Activated T-helper 2 cell treated with anti-CD3 and anti-CD28 coated beads, Interferon-gamma antibody, Interleukin-2, Interleukin-4, amounts not matched to agents 10 μg/mL and 5 μg/mL and 100 μg/mL, durations not matched to agents 14 hours and 24 hours and 36 hours (primary cell): ENCODE measurements around the gene HAVCR1. TPM values are rescaled to one million over a fixed set of nuclear protein-coding genes. Genes with fewer than 3 reads are reported as not detected.
A peak's percentile ranks its signal among the peaks of the same experiment; 100 is the strongest.
"Not testable (repeated sequence)": the region's sequence is repeated elsewhere in the genome, so short reads cannot be mapped to it uniquely, and the experiment has no call there.

Experiments
- DNase-seq: peaks from one replicate; pipeline ENCODE4 v3.0.0; 2021; ENCODE audit warnings: low spot score
- H3K27ac Mint-ChIP-seq: one replicate; pipeline ENCODE4 v1.8.0; 2021; ENCODE audit warnings: mixed read lengths
- H3K27me3 Mint-ChIP-seq: one replicate; pipeline ENCODE4 v1.8.0; 2021; ENCODE audit warnings: low read depth, mixed read lengths
- H3K36me3 Mint-ChIP-seq: one replicate; pipeline ENCODE4 v1.8.0; 2021; ENCODE audit warnings: low read depth, mixed read lengths
- H3K4me1 Mint-ChIP-seq: one replicate; pipeline ENCODE4 v1.8.0; 2021; ENCODE audit warnings: low read depth, mixed read lengths
- H3K4me3 Mint-ChIP-seq: one replicate; pipeline ENCODE4 v1.8.0; 2021; ENCODE audit warnings: low read depth, mild to moderate bottlenecking, moderate library complexity, mixed read lengths
- H3K9me3 Mint-ChIP-seq: one replicate; pipeline ENCODE4 v1.8.0; 2021; ENCODE audit warnings: mixed read lengths
- intact Hi-C: fragments of 100-400 bp; cut with micrococcal nuclease; formaldehyde crosslinking; loops from one replicate; pipeline ENCODE4 v1.15.1; 2023
- total RNA-seq: library from RNA; stranded (reverse); gene quantifications from 2 replicates; pipeline ENCODE4 v1.2.3, GENCODE V29; 2022

Gene HAVCR1
- total RNA-seq, 1 donor from 2014 or later = 1.2 TPM

DNA sequence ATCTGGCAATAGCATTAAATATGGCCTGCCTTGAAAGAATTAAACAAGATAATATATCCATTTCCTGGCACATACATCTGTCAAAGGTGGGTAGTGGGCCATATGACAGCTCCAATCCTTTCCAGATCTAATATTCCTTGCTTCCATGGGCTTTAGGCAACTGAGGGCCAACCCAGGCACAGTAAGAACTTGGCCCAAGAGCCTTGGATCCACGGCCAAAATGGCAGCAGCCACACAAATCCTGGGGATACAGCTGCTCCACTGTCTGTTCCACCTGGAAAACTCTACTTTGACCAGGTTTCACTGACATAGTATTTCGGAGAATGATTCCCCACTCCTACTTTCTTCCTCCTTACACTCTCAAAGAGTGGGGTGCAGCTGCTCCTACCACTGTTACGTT lies 13.3 kb downstream of the HAVCR1 start:
- no peak overlapping the region for H3K27ac Mint-ChIP-seq

DNA sequence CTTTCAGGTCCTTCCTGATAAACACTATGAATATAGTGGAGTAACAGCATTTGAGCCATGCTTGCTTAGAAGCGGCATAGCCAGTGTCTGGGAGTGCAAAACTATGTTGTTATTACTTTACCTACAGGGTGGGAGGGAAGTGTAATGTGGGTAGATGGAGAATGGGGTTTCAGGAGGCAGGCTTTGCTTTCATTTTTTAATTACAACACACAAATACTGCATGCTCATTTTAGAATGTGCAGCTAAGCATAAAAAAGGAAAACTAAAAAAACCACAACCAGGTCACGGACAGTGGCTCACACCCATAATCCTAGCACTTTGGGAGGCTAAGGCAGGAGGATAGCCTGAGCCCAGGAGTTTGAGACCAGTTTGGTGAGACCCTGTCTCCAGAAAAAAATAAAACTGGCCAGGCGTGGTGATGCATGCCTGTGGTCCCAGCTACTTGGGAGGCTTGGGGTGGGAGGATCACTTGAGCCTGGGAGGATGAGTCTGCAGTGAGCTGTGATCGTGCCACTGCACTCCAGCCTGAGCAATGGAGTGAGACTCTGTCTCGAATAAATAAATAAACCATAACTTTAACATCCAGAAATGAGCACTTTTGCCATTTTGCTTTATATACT lies 20.2 kb downstream of the HAVCR1 start:
- Mint-ChIP-seq H3K4me3 (no peak overlapping the region), H3K27ac (peak overlapping the region; percentile 5), H3K36me3 (peaks cover 10% of the 10 kb centered on the region), H3K4me1 (peaks cover 30% of the 10 kb centered on the region), H3K27me3 (no peaks in the 10 kb centered on the region), H3K9me3 (no peaks in the 10 kb centered on the region)
- intact Hi-C loops = no loop called here
- no peak for DNase-seq

More for the DNA sequence above, 13.3 kb downstream of the HAVCR1 start:
- Mint-ChIP-seq H3K27me3 (no peaks in the 10 kb centered on the region), H3K36me3 (peaks cover 5% of the 10 kb centered on the region), H3K4me3 (no peak overlapping the region), H3K9me3 (no peaks in the 10 kb centered on the region), H3K4me1 (peaks cover 22% of the 10 kb centered on the region)
- no peak for DNase-seq
- intact Hi-C loops = no loop called here

DNA sequence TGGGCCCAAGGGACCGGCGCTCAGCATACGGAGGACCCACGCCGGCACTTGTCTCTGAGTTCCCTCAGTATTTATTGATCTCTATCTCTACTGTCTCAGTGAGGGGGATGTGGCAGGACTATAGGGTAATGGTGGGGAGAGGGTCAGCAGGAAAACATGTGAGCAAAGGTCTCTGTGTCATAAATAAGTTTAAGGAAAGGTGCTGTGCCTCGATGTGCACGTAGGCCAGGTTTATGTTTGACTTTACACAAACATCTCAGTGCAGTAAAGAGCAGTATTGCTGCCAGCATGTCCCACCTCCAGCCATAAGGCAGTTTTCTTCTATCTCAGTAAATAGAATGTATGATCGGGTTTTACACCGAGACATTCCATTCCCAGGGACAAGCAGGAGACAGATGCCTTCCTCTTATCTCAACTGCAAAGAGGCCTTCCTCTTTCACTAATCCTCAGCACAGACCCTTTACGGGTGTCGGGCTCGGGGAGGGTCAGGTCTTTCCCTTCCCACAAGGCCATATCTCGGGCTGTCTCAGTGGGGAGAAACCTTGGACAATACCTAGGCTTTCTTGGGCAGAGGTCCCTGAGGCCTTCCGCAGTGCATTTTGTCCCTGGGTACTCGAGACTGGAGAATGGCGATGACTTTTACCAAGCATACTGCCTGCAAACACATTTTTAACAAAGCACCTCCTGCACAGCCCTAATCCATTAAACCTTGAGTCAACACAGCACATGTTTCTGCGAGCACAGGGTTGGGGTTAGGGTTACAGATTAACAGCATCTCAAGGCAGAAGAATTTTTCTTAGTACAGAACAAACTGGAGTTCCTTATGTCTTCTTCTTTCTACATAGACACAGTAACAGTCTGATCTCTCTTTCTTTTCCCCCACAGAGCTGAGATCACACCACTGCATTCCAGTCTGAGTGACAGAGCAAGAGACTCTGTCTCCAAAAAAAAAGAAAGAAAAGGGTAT lies 24.5 kb downstream of the HAVCR1 start:
- H3K4me1 Mint-ChIP-seq = peaks cover 64% of the 10 kb centered on the region
- not testable (repeated sequence) for DNase-seq, H3K27me3 Mint-ChIP-seq, H3K4me3 Mint-ChIP-seq, H3K9me3 Mint-ChIP-seq
- peak overlapping the region; percentile 87 for H3K27ac Mint-ChIP-seq
- H3K36me3 Mint-ChIP-seq = peaks cover 15% of the 10 kb centered on the region
- intact Hi-C loops = loop anchor here (5.0 kb wide), 1 partner anchor 183 kb away; no protein-coding TSS in a partner anchor

DNA sequence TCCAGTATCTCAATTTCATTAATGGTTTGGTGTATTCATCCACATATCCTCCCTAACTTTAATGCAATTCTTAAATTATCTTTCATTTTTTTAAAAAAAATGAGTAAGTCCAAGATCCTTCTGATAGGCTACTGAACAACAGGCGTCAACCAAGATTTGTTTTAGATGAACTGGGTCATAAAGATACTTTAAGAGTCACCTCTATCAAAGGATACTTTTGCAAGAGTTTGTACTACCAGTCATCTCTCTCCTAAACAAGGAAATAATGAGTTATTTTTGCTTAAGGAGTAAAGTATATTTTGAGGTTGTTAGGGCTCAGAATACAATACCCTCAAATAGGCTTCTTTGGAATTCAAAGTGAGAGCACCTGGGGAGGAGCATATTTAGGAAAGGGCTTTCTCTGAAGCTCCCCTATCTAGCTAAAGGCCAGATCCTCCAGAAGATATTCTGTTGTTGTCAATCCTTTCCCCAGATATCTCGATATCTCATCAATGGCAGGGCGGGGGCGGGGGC lies 25.8 kb downstream of the HAVCR1 start:
- H3K4me3 Mint-ChIP-seq = no peak overlapping the region
- intact Hi-C loops = loop anchor here (1.0 to 5.0 kb wide), 4 partner anchors 42 to 184 kb away; partner anchors contain the start of gene HAVCR2
- peak overlapping the region; percentile 80 for H3K27ac Mint-ChIP-seq
- H3K4me1 Mint-ChIP-seq = peaks cover 65% of the 10 kb centered on the region
- no peak for DNase-seq
- peaks cover 17% of the 10 kb centered on the region for H3K36me3 Mint-ChIP-seq
- H3K27me3 Mint-ChIP-seq = no peaks in the 10 kb centered on the region
- no peaks in the 10 kb centered on the region for H3K9me3 Mint-ChIP-seq

DNA sequence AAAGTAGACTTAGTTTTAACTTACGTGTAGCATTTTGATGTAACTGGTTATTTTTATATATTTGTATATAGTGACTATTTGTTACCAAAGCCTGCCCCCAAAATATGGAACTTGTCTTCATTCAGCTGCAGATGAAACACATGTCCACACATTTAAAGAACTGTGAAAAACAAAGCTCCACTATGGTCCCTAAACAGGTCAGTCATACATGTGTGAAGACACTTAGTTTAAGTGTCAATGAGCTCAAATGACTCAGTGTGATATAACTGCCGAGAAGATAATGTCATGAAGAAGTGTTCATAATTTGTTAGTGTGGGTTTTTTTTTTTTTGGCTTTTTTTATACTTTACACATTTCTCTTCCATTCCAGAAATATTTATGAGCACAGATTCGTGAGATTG lies 28.2 kb downstream of the HAVCR1 start:
- intact Hi-C loops = loop anchor here (5.0 kb wide), 1 partner anchor 187 kb away; no protein-coding TSS in a partner anchor
- Mint-ChIP-seq H3K4me3 (no peak overlapping the region), H3K27me3 (no peaks in the 10 kb centered on the region), H3K9me3 (no peaks in the 10 kb centered on the region), H3K4me1 (peaks cover 79% of the 10 kb centered on the region), H3K27ac (peak overlapping the region; percentile 27), H3K36me3 (peaks cover 17% of the 10 kb centered on the region)
- no peak for DNase-seq

DNA sequence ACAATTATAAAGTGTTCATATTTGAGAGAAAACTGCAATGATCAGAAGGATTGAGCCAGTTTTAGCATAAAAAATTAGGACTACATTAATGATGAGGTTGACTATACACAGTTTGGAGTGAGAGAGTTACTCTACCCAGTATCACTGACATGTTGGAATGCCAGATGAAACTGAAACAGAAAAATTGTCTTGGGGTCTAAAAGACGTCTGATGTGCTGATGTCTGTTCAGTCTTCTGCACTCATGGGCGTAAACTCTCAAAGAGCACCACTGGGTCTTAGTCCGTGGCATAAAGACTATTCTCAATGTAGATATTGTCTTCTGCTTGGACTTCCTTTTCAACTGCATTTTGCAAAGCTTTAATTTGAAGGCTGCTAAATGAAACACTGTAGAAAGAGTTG lies 29.5 kb downstream of the HAVCR1 start:
- H3K4me3 Mint-ChIP-seq = no peak overlapping the region
- no peaks in the 10 kb centered on the region for H3K27me3 Mint-ChIP-seq
- H3K9me3 Mint-ChIP-seq = peaks cover 8% of the 10 kb centered on the region
- peak overlapping the region; percentile 27 for H3K27ac Mint-ChIP-seq
- peaks cover 83% of the 10 kb centered on the region for H3K4me1 Mint-ChIP-seq
- no peak for DNase-seq
- intact Hi-C loops = loop anchor here (5.0 kb wide), 2 partner anchors 238 to 573 kb away; partner anchors contain the start of gene CYFIP2
- peaks cover 25% of the 10 kb centered on the region for H3K36me3 Mint-ChIP-seq

DNA sequence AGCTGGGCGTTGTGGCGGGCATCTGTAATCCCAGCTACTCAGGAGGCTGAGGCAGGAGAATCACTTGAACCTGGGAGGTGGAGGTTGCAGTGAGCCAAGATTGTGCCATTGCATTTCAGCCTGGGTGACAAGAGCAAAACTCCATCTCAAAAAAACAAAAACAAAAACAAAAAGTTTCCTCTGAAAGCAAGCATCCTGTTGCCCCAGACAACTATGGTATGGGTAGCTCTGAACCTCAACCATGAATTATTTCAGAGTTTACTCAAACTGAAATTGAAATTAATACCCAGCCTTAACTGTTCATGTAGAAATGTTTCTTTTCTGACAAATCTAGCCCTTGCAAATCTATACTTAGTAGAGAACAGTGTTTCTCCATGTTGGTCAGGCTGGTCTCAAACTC lies 31.3 kb downstream of the HAVCR1 start:
- DNase-seq, H3K4me3 Mint-ChIP-seq, H3K9me3 Mint-ChIP-seq, H3K27me3 Mint-ChIP-seq: not testable (repeated sequence)
- Mint-ChIP-seq H3K36me3 (peaks cover 27% of the 10 kb centered on the region), H3K27ac (peak overlapping the region; percentile 89), H3K4me1 (peaks cover 82% of the 10 kb centered on the region)
- intact Hi-C loops = loop anchor here (5.0 kb wide), 2 partner anchors 240 to 575 kb away; partner anchors contain the start of gene CYFIP2

DNA sequence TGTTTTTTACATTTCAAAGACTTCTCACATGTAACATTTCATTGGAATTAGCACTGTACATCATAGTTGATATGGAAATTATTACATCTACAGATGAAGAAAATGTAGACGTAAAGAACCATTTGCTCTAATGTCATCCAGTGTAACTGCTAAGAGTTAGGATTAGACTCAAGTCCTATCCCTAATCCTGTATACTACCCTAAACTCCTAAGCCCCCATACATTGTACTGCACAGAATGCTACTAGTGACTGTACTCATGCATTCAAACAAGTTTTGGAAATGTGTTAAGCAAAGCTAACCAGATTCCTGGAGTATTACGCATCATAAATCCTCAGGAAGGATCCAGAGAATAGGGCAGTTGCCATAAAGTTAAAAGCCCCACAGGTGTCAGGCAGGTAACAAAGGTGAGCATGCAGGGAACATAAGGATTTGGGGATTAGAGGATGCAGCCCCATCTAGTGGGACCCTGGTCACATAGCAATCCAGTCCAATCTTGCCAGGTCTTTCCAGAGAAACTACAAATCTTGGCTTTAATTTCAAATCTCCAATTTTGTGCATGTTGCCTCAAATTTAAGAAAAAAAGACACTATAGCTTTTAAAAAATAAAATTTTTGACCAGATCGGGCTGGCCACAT lies 32.0 kb downstream of the HAVCR1 start:
- Mint-ChIP-seq H3K4me3 (no peak overlapping the region), H3K27ac (peak overlapping the region; percentile 89)
- intact Hi-C loops = loop anchor here (5.0 kb wide), 2 partner anchors 240 to 575 kb away; partner anchors contain the start of gene CYFIP2

DNA sequence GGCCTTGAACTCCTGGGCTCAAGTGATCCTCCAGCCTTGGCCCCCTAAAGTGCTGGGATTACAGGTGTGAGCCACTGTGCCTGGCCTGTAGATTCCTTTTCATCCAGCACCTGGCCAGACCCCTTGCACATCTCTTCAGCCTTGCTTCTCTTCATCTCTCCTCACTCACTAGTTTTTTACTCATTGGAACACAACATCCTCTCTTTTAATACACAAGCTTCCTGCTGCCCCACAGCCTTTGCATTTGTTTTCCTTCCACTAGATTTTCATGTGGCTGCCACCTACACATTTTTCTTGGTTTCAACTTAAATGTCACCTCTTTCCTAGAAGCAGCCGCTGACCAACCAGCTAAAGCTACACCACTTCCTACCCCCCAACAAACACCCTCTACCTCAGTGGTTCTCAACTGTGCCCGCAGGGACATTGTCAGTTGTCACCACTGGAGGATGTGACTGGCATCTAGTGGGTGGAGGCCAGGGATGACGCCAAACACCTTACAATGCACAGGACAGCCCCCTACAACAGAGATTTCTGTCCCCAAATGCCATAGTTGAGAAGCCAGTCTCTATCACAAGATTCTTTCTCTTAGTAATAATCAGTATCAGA lies 33.7 kb downstream of the HAVCR1 start:
- Mint-ChIP-seq H3K4me3 (peak overlapping the region; percentile 22), H3K36me3 (peaks cover 23% of the 10 kb centered on the region), H3K4me1 (peaks cover 83% of the 10 kb centered on the region), H3K27me3 (no peaks in the 10 kb centered on the region), H3K9me3 (peaks cover 8% of the 10 kb centered on the region), H3K27ac (peak overlapping the region; percentile 89)
- DNase-seq = peak; percentile 78
- intact Hi-C loops = loop anchor here (1.0 to 5.0 kb wide), 11 partner anchors 20 to 577 kb away; partner anchors contain the start of genes CYFIP2, HAVCR2 and MED7

More for the DNA sequence above, 32.0 kb downstream of the HAVCR1 start:
- H3K36me3 Mint-ChIP-seq = peaks cover 31% of the 10 kb centered on the region
- H3K27me3 Mint-ChIP-seq = no peaks in the 10 kb centered on the region
- peaks cover 85% of the 10 kb centered on the region for H3K4me1 Mint-ChIP-seq
- H3K9me3 Mint-ChIP-seq = peaks cover 8% of the 10 kb centered on the region
- DNase-seq = no peak

DNA sequence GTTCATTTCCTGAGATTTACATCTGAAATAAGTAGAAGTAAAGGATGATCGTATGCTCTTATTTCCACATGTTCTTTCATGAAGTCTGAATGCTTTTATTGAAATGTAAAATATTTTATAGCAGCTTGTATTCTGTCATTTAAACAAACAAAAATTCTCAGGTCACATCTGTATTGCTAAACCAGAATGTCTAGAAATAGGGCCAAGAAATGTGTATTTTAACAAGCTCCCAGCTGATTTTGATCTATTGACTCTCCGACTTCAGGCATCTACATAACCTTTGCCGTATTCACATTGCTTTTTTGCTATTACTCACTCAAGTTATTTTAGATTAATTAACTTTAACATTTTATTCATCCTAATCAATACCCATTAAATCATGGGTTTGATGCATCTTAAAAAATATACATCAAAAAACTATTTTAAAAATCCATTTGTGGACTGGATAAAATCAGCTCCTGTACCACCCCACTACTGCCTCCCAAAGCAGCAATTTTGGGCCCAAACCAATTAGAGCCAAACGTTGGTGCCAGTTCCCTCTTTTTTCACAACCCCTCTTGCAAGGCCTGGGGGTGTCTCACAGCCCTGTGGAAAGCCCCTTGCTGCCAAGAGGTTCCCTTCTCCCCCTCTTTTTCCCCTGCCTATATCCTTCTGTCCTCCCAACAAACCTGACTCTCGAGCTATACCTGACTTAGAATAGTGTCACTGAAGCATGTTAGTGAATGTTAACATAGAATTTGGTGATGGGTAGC lies 34.5 kb downstream of the HAVCR1 start:
- no peaks in the 10 kb centered on the region for H3K27me3 Mint-ChIP-seq
- H3K27ac Mint-ChIP-seq = peak overlapping the region; percentile 89
- intact Hi-C loops = loop anchor here (2.0 kb wide), 3 partner anchors 20 to 76 kb away; no protein-coding TSS in a partner anchor
- H3K9me3 Mint-ChIP-seq = peaks cover 14% of the 10 kb centered on the region
- no peak for DNase-seq
- peaks cover 28% of the 10 kb centered on the region for H3K36me3 Mint-ChIP-seq
- H3K4me1 Mint-ChIP-seq = peaks cover 80% of the 10 kb centered on the region
- peak overlapping the region; percentile 3 for H3K4me3 Mint-ChIP-seq

DNA sequence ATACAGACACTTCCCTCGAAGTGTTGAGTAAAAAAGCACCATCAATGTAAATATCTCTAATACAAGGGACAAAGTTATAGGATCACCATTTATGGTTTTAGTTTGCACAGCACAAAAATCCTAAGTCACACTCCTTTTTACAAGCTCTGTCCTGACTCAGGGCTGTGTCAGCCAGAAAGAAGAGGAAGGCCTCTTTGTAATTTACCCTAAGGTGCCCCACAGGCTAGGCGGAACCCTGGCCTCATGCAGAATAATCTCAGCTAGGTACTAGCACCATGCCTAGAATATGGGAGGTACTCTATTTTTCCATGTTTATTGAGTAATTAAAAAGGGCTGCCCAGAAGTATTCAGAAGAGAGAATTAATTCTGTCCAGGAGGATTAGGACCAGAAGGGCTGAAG lies 36.9 kb downstream of the HAVCR1 start:
- no peak for DNase-seq
- Mint-ChIP-seq H3K27ac (peak overlapping the region; percentile 13), H3K9me3 (peaks cover 28% of the 10 kb centered on the region), H3K36me3 (peaks cover 38% of the 10 kb centered on the region), H3K4me3 (no peak overlapping the region), H3K4me1 (peaks cover 64% of the 10 kb centered on the region), H3K27me3 (no peaks in the 10 kb centered on the region)
- intact Hi-C loops = no loop called here
